ENCODE results near the gene MIOS.

Gene MIOS

GRCh38 chr7:7583731-7584130 is 17.0 kb downstream of the MIOS start:
- DNase-seq (ENCODE audit: low read depth in 2 of 2) = no peak

GRCh38 chr7:7584653-7585052 is 18.0 kb downstream of the MIOS start:
- no peak for DNase-seq (ENCODE audit: low read depth in 2 of 2)

- no peak for DNase-seq (ENCODE audit: low read depth in 2 of 2)
These were observed 18.7 kb downstream of the MIOS start for GRCh38 chr7:7585241-7585928.

- peak in 1 of 2 experiments; percentile 0 for DNase-seq (ENCODE audit: low read depth in 2 of 2)
These were observed 28.8 kb downstream of the MIOS start for GRCh38 chr7:7595451-7595850.

GRCh38 chr7:7596176-7596575 is 29.5 kb downstream of the MIOS start:
- no peak for DNase-seq (ENCODE audit: low read depth in 2 of 2)

GRCh38 chr7:7607010-7607409 is 40.3 kb downstream of the MIOS start:
- no peak for DNase-seq (ENCODE audit: low read depth in 2 of 2)

- no peak for DNase-seq (ENCODE audit: low read depth in 2 of 2)
These were observed 42.6 kb downstream of the MIOS start for GRCh38 chr7:7609330-7609729.

GRCh38 chr7:7612519-7612918 is 45.8 kb downstream of the MIOS start:
- no peak for DNase-seq (ENCODE audit: low read depth in 2 of 2)

- no peak for DNase-seq (ENCODE audit: low read depth in 2 of 2)
These were observed 46.5 kb downstream of the MIOS start for GRCh38 chr7:7613210-7613609.

GRCh38 chr7:7614018-7614741 is 47.5 kb downstream of the MIOS start:
- DNase-seq (ENCODE audit: low read depth in 2 of 2) = no peak

GRCh38 chr7:7617550-7617949 is 50.9 kb downstream of the MIOS start:
- no peak for DNase-seq (ENCODE audit: low read depth in 2 of 2)

GRCh38 chr7:7618410-7618809 is 51.7 kb downstream of the MIOS start:
- DNase-seq (ENCODE audit: low read depth in 2 of 2) = no peak

- no peak for DNase-seq (ENCODE audit: low read depth in 2 of 2)
These were observed 53.6 kb downstream of the MIOS start for GRCh38 chr7:7620236-7620635.

- no peak for DNase-seq (ENCODE audit: low read depth in 2 of 2)
These were observed 54.0 kb downstream of the MIOS start for GRCh38 chr7:7620644-7621210.

- DNase-seq (ENCODE audit: low read depth in 2 of 2) = no peak
These were observed 61.8 kb downstream of the MIOS start for GRCh38 chr7:7628476-7628875.

GRCh38 chr7:7630626-7631329 is 64.1 kb downstream of the MIOS start:
- DNase-seq (ENCODE audit: low read depth in 2 of 2) = no peak

GRCh38 chr7:7639421-7639820 is 72.7 kb downstream of the MIOS start:
- DNase-seq (ENCODE audit: low read depth in 2 of 2) = no peak

- DNase-seq (ENCODE audit: low read depth in 2 of 2) = no peak
These were observed 73.2 kb downstream of the MIOS start for GRCh38 chr7:7639847-7640220.

- DNase-seq (ENCODE audit: low read depth in 2 of 2) = peak; percentile 93 to 95
These were observed 73.8 kb downstream of the MIOS start, which contains the start of gene UMAD1 for GRCh38 chr7:7640221-7641128. Gene UMAD1, plus strand, starts transcription at chr7:7640752. Its CDS starts 32,620 bp downstream, at chr7:7673372.

GRCh38 chr7:7641129-7641663 is 74.5 kb downstream of the MIOS start:
- no peak for DNase-seq (ENCODE audit: low read depth in 2 of 2)

- no peak for DNase-seq (ENCODE audit: low read depth in 2 of 2)
These were observed 75.4 kb downstream of the MIOS start for GRCh38 chr7:7642081-7642480.

All from fibroblast of skin of left biceps (primary cell).